Keratinocyte (primary cell): ENCODE results near the gene MAPK1. TPM values are rescaled to one million over a fixed set of nuclear protein-coding genes. Genes with fewer than 3 reads are reported as not detected.

Experiments
- DNase-seq: peaks from one replicate; pipeline ENCODE4 v3.0.0-alpha.2; 2011; ENCODE audit warnings: low read depth, missing footprints, low spot score
- FAIRE-seq: peaks from 2 replicates; lab custom pipeline; 2011; peaks lifted over from hg19 to GRCh38; lab: Jason Lieb, UNC
- H2AFZ ChIP-seq: 2 replicates; pipeline ENCODE4 v1.6.0; 2012; ENCODE audit warnings: low read length, control low read depth, inconsistent platforms; ENCODE audit not compliant: control insufficient read depth
- H3K27ac ChIP-seq: 2 replicates; pipeline ENCODE4 v1.5.1; 2011; ENCODE audit warnings: low read length; ENCODE audit not compliant: control insufficient read depth, insufficient read depth
- H3K27me3 ChIP-seq: 3 replicates; pipeline ENCODE4 v1.6.0; 2011; ENCODE audit warnings: low read length; ENCODE audit not compliant: control insufficient read depth, insufficient read depth; ENCODE audit errors: extremely low read depth
- H3K36me3 ChIP-seq, 2 experiments: 2 replicates in 1 of 2; 3 replicates in 1 of 2; pipeline ENCODE4 v1.5.1; 2011; ENCODE audit warnings: low read length in 2 of 2, mild to moderate bottlenecking in 1 of 2; ENCODE audit not compliant: control insufficient read depth in 2 of 2, insufficient read depth in 2 of 2; ENCODE audit errors: extremely low read depth in 1 of 2
- H3K4me1 ChIP-seq: 3 replicates; pipeline ENCODE4 v1.5.1; 2011; ENCODE audit warnings: low read length; ENCODE audit not compliant: control insufficient read depth, insufficient read depth; ENCODE audit errors: extremely low read depth
- H3K4me2 ChIP-seq: 3 replicates; pipeline ENCODE4 v1.6.0; 2011; ENCODE audit warnings: low read depth, low read length; ENCODE audit not compliant: control insufficient read depth, insufficient read depth; ENCODE audit errors: extremely low read depth
- H3K4me3 ChIP-seq, 3 experiments: fragments of 200-600 bp in 1 of 3; sonication (generic) in 1 of 3; 2 replicates in 2 of 3; 3 replicates in 1 of 3; pipeline ENCODE4 v1.5.1; 2011 to 2016; ENCODE audit warnings: low read length in 3 of 3, mild to moderate bottlenecking in 3 of 3, control low read depth in 2 of 3, inconsistent platforms in 1 of 3, low read depth in 1 of 3, mixed read lengths in 1 of 3, mixed run types in 1 of 3, moderate library complexity in 1 of 3; ENCODE audit not compliant: control insufficient read depth in 2 of 3, insufficient read depth in 2 of 3; ENCODE audit errors: extremely low read depth in 1 of 3
- H3K79me2 ChIP-seq: 2 replicates; pipeline ENCODE4 v1.6.0; 2012; ENCODE audit warnings: low read length; ENCODE audit not compliant: control insufficient read depth, insufficient read depth
- H3K9ac ChIP-seq: 3 replicates; pipeline ENCODE4 v1.6.0; 2011; ENCODE audit warnings: low read length; ENCODE audit not compliant: control insufficient read depth, insufficient read depth; ENCODE audit errors: extremely low read depth
- H3K9me1 ChIP-seq: 3 replicates; pipeline ENCODE4 v1.6.0; 2011; ENCODE audit warnings: low read length; ENCODE audit not compliant: control insufficient read depth, insufficient read depth; ENCODE audit errors: extremely low read depth
- H3K9me3 ChIP-seq: 2 replicates; pipeline ENCODE4 v1.5.1; 2012; ENCODE audit warnings: low read depth, low read length; ENCODE audit not compliant: control insufficient read depth
- H4K20me1 ChIP-seq: 3 replicates; pipeline ENCODE4 v1.6.0; 2011; ENCODE audit warnings: low read length; ENCODE audit not compliant: control insufficient read depth, insufficient read depth; ENCODE audit errors: extremely low read depth
- EZH2 ChIP-seq: IDR thresholded peaks from one replicate; pipeline ENCODE4 v1.6.1; 2012; ENCODE audit warnings: inconsistent platforms, mild to moderate bottlenecking, low read length, moderate library complexity
- dilution Hi-C: fragments of 300-500 bp; cut with MboI; formaldehyde crosslinking; loops from one replicate; pipeline ENCODE4 v1.7.0; 2020; ENCODE audit warnings: low sequenced_read_pairs; ENCODE audit not compliant: extremely low pct_ligation_motif_present
- polyA plus RNA-seq, 5 experiments: library from polyadenylated mRNA; depleted of rRNA in 3 of 5; stranded (reverse) in 3 of 5; stranded (forward) in 1 of 5; unstranded in 1 of 5; fragments of >200 nt; gene quantifications; 1 replicate in 1 of 5; 2 replicates in 3 of 5; 3 replicates in 1 of 5; pipeline versions ENCODE4 v1.2.1 to v1.2.3, GENCODE V29; 2011 to 2012; ENCODE audit warnings: missing spikeins in 2 of 5, low read depth in 1 of 5, low replicate concordance in 1 of 5
- TF ChIP-seq, protein P1 (sequence below), 3 experiments: IDR thresholded peaks in 1 of 3; conservative IDR thresholded peaks in 1 of 3; optimal IDR thresholded peaks in 1 of 3; 2 replicates in 2 of 3; 3 replicates in 1 of 3; pipeline versions ENCODE3 to v1.5.1; 2011; ENCODE audit warnings: low read length in 3 of 3, mild to moderate bottlenecking in 3 of 3, moderate library complexity in 2 of 3, control low read depth in 1 of 3, inconsistent platforms in 1 of 3; ENCODE audit not compliant: insufficient read depth in 2 of 3; ENCODE audit errors: extremely low read depth in 1 of 3

Gene MAPK1
- polyA plus RNA-seq, 1 donor (not counting 4 experiments of a cell fraction or from before 2014, with no cell fraction given), result 136 TPM

DNA sequence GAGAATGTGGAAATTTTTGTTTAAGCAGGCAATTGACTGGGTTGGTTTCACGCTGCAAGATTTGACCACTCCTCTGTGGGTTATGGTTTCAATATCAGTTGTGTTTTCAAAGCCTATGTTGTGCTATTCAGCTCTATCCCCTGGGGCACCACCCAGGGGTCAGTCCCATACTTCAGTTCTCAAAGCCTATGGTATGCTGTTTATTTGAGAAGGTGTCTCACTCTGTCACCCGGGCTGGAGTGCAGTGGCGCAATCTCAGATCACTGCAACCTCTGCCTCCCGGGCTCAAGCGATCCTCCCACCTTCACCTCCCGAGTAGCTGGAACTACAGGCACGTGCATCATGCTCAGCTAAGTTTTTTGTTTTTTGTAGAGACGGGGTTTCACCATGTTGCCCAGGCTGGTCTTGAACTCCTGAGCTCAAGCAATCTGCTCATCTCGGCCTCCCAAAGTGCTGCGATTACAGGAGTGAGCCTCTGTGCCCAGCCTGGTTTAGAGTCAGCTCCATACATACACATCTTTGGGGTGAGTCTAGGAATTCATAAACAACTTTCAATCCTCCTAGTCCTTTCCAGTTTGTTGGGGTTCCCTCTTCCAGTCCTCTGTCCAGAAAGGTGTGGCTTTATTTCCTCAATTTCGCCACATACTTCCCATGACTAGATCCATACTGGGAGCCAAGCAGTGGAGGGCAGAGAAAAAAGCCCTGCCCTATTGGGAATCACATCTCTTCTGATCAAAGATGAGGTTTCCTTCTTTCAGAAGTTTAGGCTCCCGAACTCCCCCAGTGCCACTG is 35.0 kb upstream of the MAPK1 start:
- FAIRE-seq (no peak), DNase-seq (no peak)
- Histone ChIP-seq H3K4me1 (no peaks in the 10 kb centered on the region), H3K36me3 (no peaks in the 10 kb centered on the region), H2AFZ (no peak overlapping the region), H4K20me1 (no peaks in the 10 kb centered on the region), H3K79me2 (no peaks in the 10 kb centered on the region), H3K9ac (no peak overlapping the region), H3K4me2 (no peak overlapping the region), H3K9me3 (no peaks in the 10 kb centered on the region), H3K27me3 (no peaks in the 10 kb centered on the region), H3K4me3 (no peak overlapping the region), H3K9me1 (no peaks in the 10 kb centered on the region), H3K27ac (no peak overlapping the region)
- TF ChIP-seq, protein P1, sequence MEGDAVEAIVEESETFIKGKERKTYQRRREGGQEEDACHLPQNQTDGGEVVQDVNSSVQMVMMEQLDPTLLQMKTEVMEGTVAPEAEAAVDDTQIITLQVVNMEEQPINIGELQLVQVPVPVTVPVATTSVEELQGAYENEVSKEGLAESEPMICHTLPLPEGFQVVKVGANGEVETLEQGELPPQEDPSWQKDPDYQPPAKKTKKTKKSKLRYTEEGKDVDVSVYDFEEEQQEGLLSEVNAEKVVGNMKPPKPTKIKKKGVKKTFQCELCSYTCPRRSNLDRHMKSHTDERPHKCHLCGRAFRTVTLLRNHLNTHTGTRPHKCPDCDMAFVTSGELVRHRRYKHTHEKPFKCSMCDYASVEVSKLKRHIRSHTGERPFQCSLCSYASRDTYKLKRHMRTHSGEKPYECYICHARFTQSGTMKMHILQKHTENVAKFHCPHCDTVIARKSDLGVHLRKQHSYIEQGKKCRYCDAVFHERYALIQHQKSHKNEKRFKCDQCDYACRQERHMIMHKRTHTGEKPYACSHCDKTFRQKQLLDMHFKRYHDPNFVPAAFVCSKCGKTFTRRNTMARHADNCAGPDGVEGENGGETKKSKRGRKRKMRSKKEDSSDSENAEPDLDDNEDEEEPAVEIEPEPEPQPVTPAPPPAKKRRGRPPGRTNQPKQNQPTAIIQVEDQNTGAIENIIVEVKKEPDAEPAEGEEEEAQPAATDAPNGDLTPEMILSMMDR (optimal IDR thresholded peaks at IDR 0.05 in 1 of 3, IDR thresholded peaks at IDR 0.05 in 1 of 3, conservative IDR thresholded peaks at IDR 0.05 in 1 of 3; ENCODE audit: extremely low read depth in 1 of 3, insufficient read depth in 2 of 3, low read length in 3 of 3), result no peak
- no peak for TF ChIP-seq EZH2
- dilution Hi-C loops, result no loop called here

DNA sequence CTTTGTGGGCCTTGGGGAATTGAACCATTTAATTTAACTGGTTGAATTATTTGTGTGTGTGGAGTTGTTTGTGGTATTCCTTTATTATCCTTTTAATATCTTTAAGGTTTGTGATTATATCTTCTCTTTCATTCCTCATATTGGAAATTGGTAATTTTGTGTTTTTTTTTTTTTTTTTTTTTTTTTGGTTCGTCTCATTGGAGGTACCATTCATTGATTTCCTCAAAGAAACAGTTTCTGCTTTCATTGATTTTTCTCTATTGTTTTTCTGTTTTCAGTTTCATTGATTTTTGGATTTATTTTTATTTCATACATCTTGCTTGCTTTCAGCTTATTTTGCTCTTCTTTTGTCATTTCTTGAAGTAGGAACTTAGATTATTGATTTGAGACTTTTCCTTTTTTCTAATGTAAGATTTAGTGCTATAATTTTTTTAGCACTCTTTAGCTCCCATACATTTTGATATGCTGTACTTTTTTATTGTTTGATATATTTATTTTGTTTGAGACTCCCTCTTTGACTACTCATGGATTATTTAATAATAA is 31.0 kb upstream of the MAPK1 start:
- dilution Hi-C loops, result no loop called here
- Histone ChIP-seq H3K9me1 (no peaks in the 10 kb centered on the region), H2AFZ (no peak overlapping the region), H3K27me3 (no peaks in the 10 kb centered on the region), H3K9me3 (no peaks in the 10 kb centered on the region), H3K4me1 (no peaks in the 10 kb centered on the region), H3K27ac (no peak overlapping the region), H3K4me2 (no peak overlapping the region), H3K9ac (no peak overlapping the region), H4K20me1 (no peaks in the 10 kb centered on the region), H3K4me3 (no peak overlapping the region), H3K79me2 (no peaks in the 10 kb centered on the region), H3K36me3 (no peaks in the 10 kb centered on the region)
- FAIRE-seq (no peak), DNase-seq (no peak)
- no peak for TF ChIP-seq EZH2
- TF ChIP-seq, protein P1 (optimal IDR thresholded peaks at IDR 0.05 in 1 of 3, IDR thresholded peaks at IDR 0.05 in 1 of 3, conservative IDR thresholded peaks at IDR 0.05 in 1 of 3; ENCODE audit: extremely low read depth in 1 of 3, insufficient read depth in 2 of 3, low read length in 3 of 3), result no peak
